HFFc6 (cell line): Measurements from ENCODE around the gene NR6A1. TPM values are rescaled to one million over a fixed set of nuclear protein-coding genes. Genes with fewer than 3 reads are reported as not detected.

Experiments
- DNase-seq: peaks from one replicate; pipeline ENCODE4 v3.0.0-alpha.2; 2018
- H3K27ac Mint-ChIP-seq: 2 replicates; pipeline ENCODE4 v1.8.0; 2020; ENCODE audit warnings: mild to moderate bottlenecking, mixed read lengths
- H3K27me3 Mint-ChIP-seq: 2 replicates; pipeline ENCODE4 v1.8.0; 2021; ENCODE audit warnings: mild to moderate bottlenecking, moderate library complexity, mixed read lengths; ENCODE audit not compliant: insufficient read depth
- H3K36me3 Mint-ChIP-seq: 2 replicates; pipeline ENCODE4 v1.8.0; 2021; ENCODE audit warnings: low read depth, mixed read lengths
- H3K4me1 Mint-ChIP-seq: 2 replicates; pipeline ENCODE4 v1.8.0; 2020; ENCODE audit warnings: low read depth, mixed read lengths
- H3K4me3 Mint-ChIP-seq: 2 replicates; pipeline ENCODE4 v1.8.0; 2020; ENCODE audit warnings: mild to moderate bottlenecking, moderate library complexity, mixed read lengths
- H3K9me3 Mint-ChIP-seq: 2 replicates; pipeline ENCODE4 v1.8.0; 2020; ENCODE audit warnings: mild to moderate bottlenecking, mixed read lengths
- CTCF ChIP-seq: fragments of 200-600 bp; sonication (generic); IDR thresholded peaks from 2 replicates; pipeline ENCODE4 v1.5.0; 2021; ENCODE audit warnings: antibody characterized with exemption, mild to moderate bottlenecking
- total RNA-seq, 6 experiments: library from RNA; stranded (reverse); fragmentation: NEBNext Ultra II Directional; extraction: Animal tissue kit (Norgen Biotek cat#: 25700); gene quantifications; 2 replicates in 1 of 6; 3 replicates in 5 of 6; pipeline ENCODE4 v1.2.3, GENCODE V29; 2021

The NR6A1 gene
- total RNA-seq, 6 experiments from 2014 or later, result 0.05 to 0.26 (median 0.13) TPM

GRCh38 chr9:124520206-124520596, 250.9 kb downstream of the NR6A1 start:
- Mint-ChIP-seq H3K27me3 (peaks cover 42% of the 10 kb centered on the region), H3K4me3 (no peak overlapping the region), H3K27ac (no peak overlapping the region), H3K9me3 (no peaks in the 10 kb centered on the region), H3K36me3 (no peaks in the 10 kb centered on the region), H3K4me1 (no peaks in the 10 kb centered on the region; the same call in 1 of the 2 replicates)
- TF ChIP-seq CTCF, result no peak
- no peak for DNase-seq

- TF ChIP-seq CTCF, result no peak
- no peaks in the 10 kb centered on the region for H3K9me3 Mint-ChIP-seq
- H3K36me3 Mint-ChIP-seq, result no peaks in the 10 kb centered on the region
Measured at GRCh38 chr9:124518116-124518515, 253.0 kb downstream of the NR6A1 start.

GRCh38 chr9:124517600-124517999, 253.5 kb downstream of the NR6A1 start:
- H3K9me3 Mint-ChIP-seq, result no peaks in the 10 kb centered on the region
- no peak for DNase-seq
- H3K4me3 Mint-ChIP-seq, result no peak overlapping the region
- H3K27me3 Mint-ChIP-seq, result peaks cover 38% of the 10 kb centered on the region
- H3K36me3 Mint-ChIP-seq, result no peaks in the 10 kb centered on the region
- no peak overlapping the region for H3K27ac Mint-ChIP-seq
- H3K4me1 Mint-ChIP-seq, result no peaks in the 10 kb centered on the region; the same call in 1 of the 2 replicates
- TF ChIP-seq CTCF, result no peak

More at GRCh38 chr9:124518116-124518515, 253.0 kb downstream of the NR6A1 start:
- no peak overlapping the region for H3K27ac Mint-ChIP-seq
- peaks cover 38% of the 10 kb centered on the region for H3K27me3 Mint-ChIP-seq
- DNase-seq, result no peak
- no peaks in the 10 kb centered on the region; the same call in 1 of the 2 replicates for H3K4me1 Mint-ChIP-seq
- H3K4me3 Mint-ChIP-seq, result no peak overlapping the region

GRCh38 chr9:124514874-124515273, 256.2 kb downstream of the NR6A1 start:
- peaks cover 23% of the 10 kb centered on the region for H3K27me3 Mint-ChIP-seq
- H3K36me3 Mint-ChIP-seq, result no peaks in the 10 kb centered on the region
- no peaks in the 10 kb centered on the region for H3K4me1 Mint-ChIP-seq
- H3K9me3 Mint-ChIP-seq, result no peaks in the 10 kb centered on the region
- no peak overlapping the region for H3K4me3 Mint-ChIP-seq
- no peak overlapping the region for H3K27ac Mint-ChIP-seq
- TF ChIP-seq CTCF, result no peak
- DNase-seq, result no peak

GRCh38 chr9:124514125-124514524, 257.0 kb downstream of the NR6A1 start:
- TF ChIP-seq CTCF, result no peak
- Mint-ChIP-seq H3K9me3 (no peaks in the 10 kb centered on the region), H3K4me3 (no peak overlapping the region), H3K27me3 (peaks cover 23% of the 10 kb centered on the region), H3K36me3 (no peaks in the 10 kb centered on the region), H3K4me1 (no peaks in the 10 kb centered on the region), H3K27ac (no peak overlapping the region)
- DNase-seq, result no peak
